Endothelial cell of umbilical vein (primary cell): ENCODE results near the gene FANCI. TPM values are rescaled to one million over a fixed set of nuclear protein-coding genes. Genes with fewer than 3 reads are reported as not detected.

Experiments used
- BruUV-seq: library from RNA; stranded (reverse); fragments of 400-500 nt; replicated peaks from 2 replicates; lab custom pipeline; 2021; lab: Mats Ljungman, UMichigan
- CTCF ChIA-PET: fragments of 300-600, 350-600 bp; sonication (Branson Sonifier 250); formaldehyde crosslinking; loops from one replicate; lab custom pipeline; 2021; ENCODE audit warnings: antibody characterized with exemption, inconsistent platforms; lab: Charles Lee
- POLR2A ChIA-PET: fragments of 300-600, 350-600 bp; sonication (Branson Sonifier 250); formaldehyde crosslinking; loops from one replicate; lab custom pipeline; 2021; ENCODE audit warnings: antibody characterized with exemption, inconsistent platforms; lab: Charles Lee
- DNase-seq: peaks from one replicate; pipeline ENCODE4 v3.0.0-alpha.2; 2011; ENCODE audit warnings: low read depth, low spot score
- FAIRE-seq: peaks from 2 replicates; lab custom pipeline; 2011; peaks lifted over from hg19 to GRCh38; lab: Jason Lieb, UNC
- H2AFZ ChIP-seq: 2 replicates; pipeline ENCODE4 v1.6.0; 2012; ENCODE audit warnings: low read depth, low read length, control low read depth, inconsistent platforms
- H3K27ac ChIP-seq: 2 replicates; pipeline ENCODE4 v1.5.1; 2011; ENCODE audit warnings: low read depth, mild to moderate bottlenecking, control low read depth, low read length, moderate library complexity; ENCODE audit not compliant: insufficient read depth
- H3K27me3 ChIP-seq, 2 experiments: 2 replicates each; pipeline versions ENCODE4 v1.6.0 to v1.6.1; 2011; ENCODE audit warnings: low read length in 2 of 2, mixed read lengths in 1 of 2; ENCODE audit not compliant: control insufficient read depth in 2 of 2, insufficient read depth in 2 of 2
- H3K36me3 ChIP-seq, 2 experiments: 2 replicates in 1 of 2; 3 replicates in 1 of 2; pipeline ENCODE4 v1.5.1; 2011; ENCODE audit warnings: low read length in 2 of 2, mild to moderate bottlenecking in 1 of 2, moderate library complexity in 1 of 2; ENCODE audit not compliant: control insufficient read depth in 2 of 2, insufficient read depth in 2 of 2; ENCODE audit errors: extremely low read depth in 1 of 2
- H3K4me1 ChIP-seq: 3 replicates; pipeline ENCODE4 v1.5.1; 2011; ENCODE audit warnings: mild to moderate bottlenecking, low read length; ENCODE audit not compliant: control insufficient read depth, insufficient read depth; ENCODE audit errors: extremely low read depth
- H3K4me2 ChIP-seq: 2 replicates; pipeline ENCODE4 v1.6.1; 2011; ENCODE audit warnings: low read length, control low read depth, mixed read lengths; ENCODE audit not compliant: insufficient read depth
- H3K4me3 ChIP-seq, 3 experiments: fragments of 200-600 bp in 1 of 3; sonication (generic), shearing (Covaris generic) in 1 of 3; replicated peaks in 1 of 3; 2 replicates each; pipeline ENCODE4 v1.5.1; 2011 to 2016; ENCODE audit warnings: control low read depth in 3 of 3, low read length in 3 of 3, mild to moderate bottlenecking in 2 of 3, inconsistent platforms in 1 of 3, low read depth in 1 of 3, moderate library complexity in 1 of 3; ENCODE audit not compliant: insufficient read depth in 1 of 3
- H3K79me2 ChIP-seq: 2 replicates; pipeline ENCODE4 v1.6.0; 2012; ENCODE audit warnings: low read length, inconsistent platforms; ENCODE audit not compliant: control insufficient read depth, insufficient read depth
- H3K9ac ChIP-seq: replicated peaks from 2 replicates; pipeline ENCODE3; 2011; ENCODE audit warnings: low read length, control low read depth; ENCODE audit not compliant: insufficient read depth; ENCODE audit errors: extremely low read depth
- H3K9me1 ChIP-seq: replicated peaks from 3 replicates; pipeline ENCODE4 v1.6.0; 2011; ENCODE audit warnings: mild to moderate bottlenecking, low read length; ENCODE audit not compliant: control insufficient read depth, insufficient read depth; ENCODE audit errors: extremely low read depth
- H3K9me3 ChIP-seq: replicated peaks from 2 replicates; pipeline ENCODE4 v1.5.1; 2012; ENCODE audit warnings: low read length, inconsistent platforms; ENCODE audit not compliant: control insufficient read depth, insufficient read depth
- H4K20me1 ChIP-seq: replicated peaks from 2 replicates; pipeline ENCODE3; 2011; ENCODE audit warnings: mild to moderate bottlenecking, low read length; ENCODE audit not compliant: control insufficient read depth, insufficient read depth; ENCODE audit errors: extremely low read depth
- EZH2 ChIP-seq: IDR thresholded peaks from 2 replicates; pipeline ENCODE4 v1.6.1; 2012; ENCODE audit warnings: borderline replicate concordance, low read depth, mild to moderate bottlenecking, moderate library complexity, low read length, inconsistent platforms; ENCODE audit not compliant: severe bottlenecking
- FOS ChIP-seq: IDR thresholded peaks from 2 replicates; pipeline ENCODE4 v1.6.1; 2011; ENCODE audit warnings: mild to moderate bottlenecking, low read length, moderate library complexity, borderline replicate concordance; ENCODE audit not compliant: insufficient read depth
- GATA2 ChIP-seq: IDR thresholded peaks from 2 replicates; pipeline ENCODE4 v1.7.0; 2011; ENCODE audit warnings: low read depth, mild to moderate bottlenecking, moderate library complexity, mixed read lengths, low read length; ENCODE audit not compliant: insufficient read length, insufficient read depth
- JUN ChIP-seq: IDR thresholded peaks from 2 replicates; pipeline ENCODE4 v1.6.1; 2011; ENCODE audit warnings: borderline replicate concordance, low read depth; ENCODE audit not compliant: insufficient read length, insufficient read depth
- MYC ChIP-seq: IDR thresholded peaks from one replicate; pipeline ENCODE4 v1.6.1; 2011; ENCODE audit warnings: mild to moderate bottlenecking, low read depth, low read length
- POLR2A ChIP-seq: IDR thresholded peaks from 2 replicates; pipeline ENCODE4 v1.6.1; 2012; ENCODE audit warnings: low read depth, mild to moderate bottlenecking, control low read depth, low read length
- POLR2AphosphoS5 ChIP-seq: IDR thresholded peaks from 2 replicates; pipeline ENCODE4 v1.6.1; 2012; ENCODE audit warnings: low read depth, mild to moderate bottlenecking, control low read depth, low read length, moderate library complexity; ENCODE audit not compliant: insufficient read depth
- dilution Hi-C: fragments of 300-500 bp; cut with MboI; formaldehyde crosslinking; loops from one replicate; pipeline ENCODE4 v1.15.0; 2019; ENCODE audit warnings: low sequenced_read_pairs; ENCODE audit not compliant: extremely low pct_ligation_motif_present
- intact Hi-C: fragments of 100-400 bp; cut with micrococcal nuclease; formaldehyde crosslinking; loops from one replicate; pipeline ENCODE4 v1.10.0; 2022
- polyA plus RNA-seq, 4 experiments: library from polyadenylated mRNA; depleted of rRNA in 3 of 4; stranded (reverse) in 3 of 4; unstranded in 1 of 4; fragments of >200 nt; gene quantifications; 2 replicates each; pipeline versions ENCODE4 v1.2.1 to v1.2.3, GENCODE V29; 2011 to 2012; ENCODE audit warnings: missing spikeins in 1 of 4
- total RNA-seq: library from RNA; stranded (reverse); gene quantifications from 2 replicates; pipeline ENCODE4 v1.2.3, GENCODE V29; 2021
- TF ChIP-seq, protein P1 (sequence below): IDR thresholded peaks from 2 replicates; pipeline ENCODE4 v1.6.1; 2011; ENCODE audit not compliant: insufficient read depth, insufficient read length
- TF ChIP-seq, protein P2 (sequence below), 2 donors: IDR thresholded peaks; 1 replicate in 1 of 2; 2 replicates in 1 of 2; pipeline ENCODE4 v1.5.1; 2011; ENCODE audit warnings: low read length in 2 of 2, mild to moderate bottlenecking in 2 of 2, moderate library complexity in 2 of 2, control low read depth in 1 of 2, inconsistent platforms in 1 of 2, low read depth in 1 of 2; ENCODE audit not compliant: insufficient read depth in 1 of 2; ENCODE audit errors: extremely low read depth in 1 of 2

Gene FANCI
- total and polyA plus RNA-seq, 2 donors (not counting 3 experiments of a cell fraction or from before 2014, with no cell fraction given) = 10.8 to 74.7 TPM

DNA sequence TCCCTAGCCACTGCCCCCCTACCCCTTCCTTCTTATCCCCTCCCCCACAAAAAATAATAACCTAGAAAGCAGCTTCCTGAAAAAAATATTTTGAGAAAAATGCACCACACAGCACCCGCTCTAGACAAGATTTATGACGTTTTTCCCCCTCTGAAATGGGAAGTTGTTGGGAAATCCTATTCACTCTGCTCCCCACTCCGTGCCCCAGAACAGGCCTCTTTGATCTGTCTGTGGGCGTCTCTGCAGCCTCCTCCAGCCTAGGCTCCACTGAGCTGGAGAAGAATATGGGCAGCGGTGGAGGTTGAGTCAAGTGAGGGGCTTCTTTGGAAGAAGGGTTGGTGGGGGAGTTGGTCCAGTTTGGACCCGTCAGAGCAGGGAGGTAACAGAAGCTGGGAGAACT lies 119.4 kb downstream of the FANCI start:
- Histone ChIP-seq H3K36me3 (no peaks in the 10 kb centered on the region), H3K9me1 (no peaks in the 10 kb centered on the region), H3K4me2 (no peak overlapping the region), H3K4me3 (no peak overlapping the region), H3K79me2 (no peaks in the 10 kb centered on the region), H2AFZ (no peak overlapping the region), H3K4me1 (no peaks in the 10 kb centered on the region), H3K9ac (no peak overlapping the region), H3K9me3 (no peaks in the 10 kb centered on the region), H3K27ac (no peak overlapping the region), H3K27me3 (peaks cover 80 to 92% of the 10 kb centered on the region in 2 experiments), H4K20me1 (no peaks in the 10 kb centered on the region)
- dilution Hi-C loops = no loop called here
- FAIRE-seq (no peak), DNase-seq (no peak)
- no TSS peak for BruUV-seq
- ChIA-PET CTCF (no interaction called here), POLR2A (interaction anchor here (0.6 kb wide), 1 partner anchor 44 kb away, joined by 4 read pairs; no protein-coding TSS in a partner anchor)
- intact Hi-C loops = no loop called here
- no peak for TF ChIP-seq POLR2AphosphoS5
- no peak for TF ChIP-seq FOS
- TF ChIP-seq GATA2 = no peak
- TF ChIP-seq, protein P1, sequence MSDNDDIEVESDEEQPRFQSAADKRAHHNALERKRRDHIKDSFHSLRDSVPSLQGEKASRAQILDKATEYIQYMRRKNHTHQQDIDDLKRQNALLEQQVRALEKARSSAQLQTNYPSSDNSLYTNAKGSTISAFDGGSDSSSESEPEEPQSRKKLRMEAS = no peak
- no peak for TF ChIP-seq POLR2A
- no peak for TF ChIP-seq JUN
- TF ChIP-seq, protein P2, sequence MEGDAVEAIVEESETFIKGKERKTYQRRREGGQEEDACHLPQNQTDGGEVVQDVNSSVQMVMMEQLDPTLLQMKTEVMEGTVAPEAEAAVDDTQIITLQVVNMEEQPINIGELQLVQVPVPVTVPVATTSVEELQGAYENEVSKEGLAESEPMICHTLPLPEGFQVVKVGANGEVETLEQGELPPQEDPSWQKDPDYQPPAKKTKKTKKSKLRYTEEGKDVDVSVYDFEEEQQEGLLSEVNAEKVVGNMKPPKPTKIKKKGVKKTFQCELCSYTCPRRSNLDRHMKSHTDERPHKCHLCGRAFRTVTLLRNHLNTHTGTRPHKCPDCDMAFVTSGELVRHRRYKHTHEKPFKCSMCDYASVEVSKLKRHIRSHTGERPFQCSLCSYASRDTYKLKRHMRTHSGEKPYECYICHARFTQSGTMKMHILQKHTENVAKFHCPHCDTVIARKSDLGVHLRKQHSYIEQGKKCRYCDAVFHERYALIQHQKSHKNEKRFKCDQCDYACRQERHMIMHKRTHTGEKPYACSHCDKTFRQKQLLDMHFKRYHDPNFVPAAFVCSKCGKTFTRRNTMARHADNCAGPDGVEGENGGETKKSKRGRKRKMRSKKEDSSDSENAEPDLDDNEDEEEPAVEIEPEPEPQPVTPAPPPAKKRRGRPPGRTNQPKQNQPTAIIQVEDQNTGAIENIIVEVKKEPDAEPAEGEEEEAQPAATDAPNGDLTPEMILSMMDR (IDR thresholded peaks at IDR 0.05; ENCODE audit: extremely low read depth in 1 of 2, insufficient read depth in 1 of 2, low read depth in 1 of 2, low read length in 2 of 2) = no peak
- no peak for TF ChIP-seq MYC
- no peak for TF ChIP-seq EZH2
